Activated CD8-positive, alpha-beta memory T cell treated with anti-CD3 and anti-CD28 coated beads, Interleukin-2, amount 50 U/mL, for 4 hours (primary cell): ENCODE results near the gene UNC13C.
"Not testable (repeated sequence)": the region's sequence is repeated elsewhere in the genome, so short reads cannot be mapped to it uniquely, and the experiment has no call there.

Experiments
- DNase-seq: peaks from one replicate; pipeline ENCODE4 v3.0.0-alpha.2; 2020

Gene UNC13C

DNA sequence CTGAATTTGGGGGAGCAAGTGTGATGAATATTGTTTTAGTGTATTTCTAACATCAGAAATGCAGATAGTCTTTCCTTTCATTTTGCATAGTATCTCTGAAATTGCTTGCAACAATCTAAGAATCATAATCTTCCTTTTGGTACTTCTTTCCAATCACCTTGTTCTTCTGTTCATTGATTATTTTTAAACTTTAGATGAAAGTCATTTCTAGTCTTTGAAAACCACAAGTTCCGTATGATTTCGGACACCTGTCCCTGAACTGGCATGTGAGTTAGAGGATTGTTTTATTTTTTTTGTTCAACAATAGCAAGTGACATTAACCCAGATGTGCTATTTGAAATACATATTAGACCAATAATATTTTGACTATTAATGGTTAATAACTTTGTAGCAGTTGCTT, 329.7 kb downstream of the UNC13C start:
- no peak for DNase-seq

DNA sequence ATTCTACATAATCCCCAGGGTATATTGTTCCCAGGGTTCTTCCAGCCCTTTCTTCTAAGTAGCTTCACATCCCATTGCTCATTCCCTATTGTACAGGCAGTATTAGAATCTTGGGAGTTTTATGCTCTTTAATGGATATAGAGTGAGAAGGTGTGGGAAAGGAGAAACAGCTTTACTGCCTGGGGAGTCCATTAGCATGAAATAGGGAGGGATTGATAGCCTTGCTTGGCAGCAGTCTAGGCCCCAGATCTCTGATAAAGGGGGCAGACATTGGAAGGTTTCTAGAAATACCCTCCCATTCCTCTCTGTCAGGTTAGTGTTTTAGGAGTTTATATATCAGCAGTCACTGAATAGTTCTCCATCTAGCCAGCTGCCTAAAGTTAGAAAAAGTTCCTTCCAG, 334.3 kb downstream of the UNC13C start:
- no peak for DNase-seq

DNA sequence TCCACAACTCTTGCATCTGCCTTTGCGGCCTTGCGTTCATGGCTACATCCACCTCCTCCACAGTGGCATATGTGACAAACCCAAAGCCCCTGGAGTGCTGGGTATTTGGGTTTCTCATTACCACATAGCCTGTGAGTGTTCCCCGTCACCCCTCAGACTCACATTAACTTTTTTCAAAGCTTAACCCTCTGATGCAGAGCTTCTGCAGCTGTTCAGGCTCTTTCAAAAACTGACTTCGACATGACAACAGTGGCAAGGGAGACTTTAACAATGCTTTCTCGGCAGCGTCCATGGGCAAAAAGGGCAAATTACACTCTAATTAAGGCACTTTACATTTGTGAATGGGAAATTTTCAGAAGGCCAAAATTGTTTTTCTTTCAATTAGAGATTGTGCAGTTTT, 343.2 kb downstream of the UNC13C start:
- DNase-seq, result no peak

- DNase-seq, result no peak
Measured at GRCh38 chr15:54322341-54322740, 344.1 kb downstream of the UNC13C start.

GRCh38 chr15:54345301-54345700, 367.1 kb downstream of the UNC13C start:
- no peak for DNase-seq

- no peak for DNase-seq
Measured at GRCh38 chr15:54345827-54346226, 367.6 kb downstream of the UNC13C start.

GRCh38 chr15:54347082-54347827, 369.0 kb downstream of the UNC13C start:
- no peak for DNase-seq

- DNase-seq, result no peak
Measured at GRCh38 chr15:54353726-54354125, 375.5 kb downstream of the UNC13C start.

- DNase-seq, result no peak
Measured at GRCh38 chr15:54354341-54354740, 376.1 kb downstream of the UNC13C start.

DNA sequence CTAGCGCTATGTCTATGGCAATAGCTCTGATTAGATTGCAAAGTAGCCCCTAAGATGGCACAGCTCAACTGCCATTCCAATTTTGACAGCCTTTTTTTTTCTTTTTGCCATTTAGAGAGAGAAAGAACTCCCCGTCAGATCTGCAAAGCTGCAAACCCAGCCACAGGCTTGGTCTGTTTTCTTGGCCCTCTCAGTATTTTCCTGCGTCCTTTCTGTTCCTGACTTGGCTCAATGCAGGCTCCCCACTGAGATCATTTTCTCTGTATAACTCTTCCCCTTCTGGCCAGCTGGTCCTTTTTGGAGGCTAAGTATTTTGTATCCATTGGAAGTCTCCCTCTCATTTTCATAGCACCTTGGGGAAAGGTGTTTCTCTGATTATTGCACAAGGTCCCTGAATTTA, 386.7 kb downstream of the UNC13C start:
- no peak for DNase-seq

GRCh38 chr15:54373332-54373731, 395.1 kb downstream of the UNC13C start:
- no peak for DNase-seq

DNA sequence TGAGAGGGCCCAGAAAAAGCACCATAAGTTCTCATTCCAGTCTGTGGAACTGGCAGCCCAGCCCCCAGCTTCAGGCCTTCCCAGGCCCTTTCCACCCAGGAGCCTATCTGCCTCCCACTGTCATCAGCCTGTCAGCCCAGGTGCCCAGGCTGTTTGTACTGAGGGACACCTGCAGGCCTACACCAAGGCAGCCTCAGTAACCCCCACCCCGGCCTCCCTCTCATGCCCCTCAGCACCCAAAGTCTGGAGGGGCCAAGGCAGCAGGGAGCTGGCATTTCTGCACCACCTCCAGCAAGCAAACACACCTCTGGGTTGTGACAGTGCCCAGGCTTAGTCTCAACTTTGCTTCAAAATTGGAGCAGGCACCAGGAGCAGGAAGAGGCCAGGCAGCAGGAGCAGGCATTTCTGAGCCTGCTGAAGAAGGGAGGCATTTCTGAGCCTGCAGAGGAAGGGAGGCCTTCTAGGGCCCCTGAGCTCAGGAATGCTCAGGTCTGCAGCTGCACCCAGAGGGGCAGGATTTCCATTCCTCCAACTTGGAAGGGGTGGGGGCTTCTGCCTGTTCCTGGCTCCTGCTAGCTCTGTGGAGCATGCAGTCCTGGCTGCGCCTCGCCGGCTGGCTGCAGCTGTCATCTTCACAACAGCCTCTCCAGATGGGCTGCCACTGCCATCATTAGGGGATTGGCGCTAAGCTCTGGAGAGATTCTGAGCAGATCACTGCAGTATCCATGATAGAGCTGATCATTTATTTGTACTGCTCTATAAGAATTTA, 396.1 kb downstream of the UNC13C start:
- no peak for DNase-seq

DNA sequence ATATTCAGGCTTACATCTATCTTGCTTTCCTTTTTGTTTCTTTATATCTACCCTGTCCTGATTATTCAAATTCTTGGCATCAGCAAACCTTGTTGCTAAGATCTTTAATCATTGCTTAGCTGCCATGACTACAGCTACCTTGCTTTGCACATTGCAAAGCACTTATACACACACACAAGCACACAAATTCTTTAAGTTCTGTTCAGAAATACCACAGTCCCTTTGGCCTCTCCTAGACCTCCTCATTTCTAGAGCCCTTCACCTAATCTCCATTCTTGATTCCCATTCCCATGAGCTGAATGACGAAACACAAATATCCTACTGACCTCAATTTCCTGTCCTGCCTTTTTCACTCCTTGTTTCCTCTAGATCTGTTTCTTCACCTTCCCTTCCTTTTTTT, 409.6 kb downstream of the UNC13C start:
- no peak for DNase-seq

DNA sequence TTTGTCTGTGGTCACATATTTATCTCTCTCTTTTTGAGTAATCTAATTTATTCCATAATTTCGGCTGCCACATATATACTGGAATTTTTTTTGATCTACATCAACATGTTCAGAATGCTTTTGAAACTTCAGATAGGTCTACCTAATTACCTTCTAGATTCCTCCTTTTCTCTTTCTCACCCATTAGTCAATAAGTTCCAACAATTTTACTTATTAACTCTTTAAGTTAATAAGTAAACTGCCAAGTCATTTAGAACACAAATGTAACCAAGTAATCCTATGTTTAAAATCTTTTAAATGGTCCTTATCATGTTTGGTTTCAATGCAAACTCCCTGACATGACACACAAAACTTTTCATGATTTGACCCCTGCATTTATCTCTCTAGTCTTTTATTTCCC, 410.5 kb downstream of the UNC13C start:
- DNase-seq, result no peak

GRCh38 chr15:54410481-54410880, 432.2 kb downstream of the UNC13C start:
- no peak for DNase-seq

DNA sequence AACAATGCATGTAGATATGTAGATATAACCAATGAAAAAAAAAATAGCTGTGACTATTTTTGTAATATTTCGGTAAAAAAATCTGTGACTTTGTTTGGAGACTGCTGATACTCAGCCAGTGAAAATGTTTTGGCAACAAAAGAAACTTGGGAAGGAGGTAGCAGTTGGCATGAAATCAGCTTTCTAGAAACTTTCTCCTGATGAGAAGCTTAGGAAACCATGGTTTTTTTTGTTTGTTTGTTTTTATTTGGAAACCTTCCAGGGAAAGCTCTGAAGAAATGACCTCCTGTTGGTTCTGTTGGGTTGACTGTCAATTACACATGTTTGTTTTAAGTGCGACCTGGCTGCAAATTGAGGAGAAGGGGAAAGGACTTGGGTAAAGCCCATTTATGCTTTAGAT, 445.9 kb downstream of the UNC13C start:
- DNase-seq, result no peak

DNA sequence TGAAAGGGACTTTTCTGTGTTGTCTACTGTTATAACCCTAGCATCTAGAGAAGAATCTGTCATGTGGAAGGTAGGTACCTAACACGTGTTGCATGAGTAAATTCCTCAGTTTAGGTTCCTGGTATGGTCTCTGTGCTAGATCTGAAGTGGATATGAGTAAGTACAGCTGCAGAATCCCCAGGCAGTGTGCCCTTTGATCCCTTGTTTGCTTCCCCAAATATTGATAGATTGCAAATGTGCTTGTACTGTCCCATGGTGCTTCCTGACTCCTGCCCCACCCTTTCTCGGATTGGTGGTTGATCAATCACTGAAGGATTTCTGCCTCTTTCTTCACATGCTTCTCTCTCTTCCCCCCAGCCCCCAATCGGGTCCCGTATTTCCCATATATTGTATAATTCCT, 450.4 kb downstream of the UNC13C start:
- no peak for DNase-seq

GRCh38 chr15:54450288-54450687, 472.0 kb downstream of the UNC13C start:
- not testable (repeated sequence) for DNase-seq

DNA sequence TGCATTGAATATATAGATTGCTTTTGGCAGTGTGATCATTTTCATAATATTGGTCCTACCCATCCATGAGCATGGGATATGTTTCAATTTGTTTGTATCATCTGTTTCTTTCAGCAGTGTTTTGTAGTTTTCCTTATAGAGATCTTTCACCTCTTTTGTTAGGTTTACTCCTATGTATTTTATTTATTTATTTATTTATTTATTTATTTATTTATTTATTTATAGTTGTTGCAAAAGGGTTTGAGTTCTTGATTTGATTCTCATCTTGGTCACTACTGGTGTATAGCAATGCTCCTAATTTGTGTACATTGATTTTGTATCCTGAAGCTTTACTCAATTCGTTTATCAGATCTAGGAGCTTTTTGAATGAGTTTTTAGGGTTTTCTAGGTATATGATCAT, 478.2 kb downstream of the UNC13C start:
- no peak for DNase-seq

DNA sequence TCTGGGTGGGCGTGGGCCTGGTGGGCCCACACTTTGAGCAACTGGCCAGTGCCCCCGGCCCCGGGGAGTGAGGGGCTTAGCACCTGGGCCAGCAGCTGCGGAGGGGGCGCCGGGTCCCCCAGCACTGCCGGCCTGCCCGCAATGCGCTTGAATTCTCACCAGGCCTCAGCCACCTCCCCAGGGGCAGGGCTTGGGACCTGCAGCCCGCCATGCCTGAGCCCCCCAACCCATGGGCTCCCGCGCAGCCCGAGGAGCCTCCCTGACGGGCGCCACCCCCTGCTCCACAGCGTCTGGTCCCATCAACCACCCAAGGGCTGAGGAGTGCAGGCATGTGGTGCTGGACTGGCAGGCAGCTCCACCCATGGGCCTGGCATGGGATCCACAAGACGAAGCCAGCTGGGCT, 484.3 kb downstream of the UNC13C start:
- no peak for DNase-seq

DNA sequence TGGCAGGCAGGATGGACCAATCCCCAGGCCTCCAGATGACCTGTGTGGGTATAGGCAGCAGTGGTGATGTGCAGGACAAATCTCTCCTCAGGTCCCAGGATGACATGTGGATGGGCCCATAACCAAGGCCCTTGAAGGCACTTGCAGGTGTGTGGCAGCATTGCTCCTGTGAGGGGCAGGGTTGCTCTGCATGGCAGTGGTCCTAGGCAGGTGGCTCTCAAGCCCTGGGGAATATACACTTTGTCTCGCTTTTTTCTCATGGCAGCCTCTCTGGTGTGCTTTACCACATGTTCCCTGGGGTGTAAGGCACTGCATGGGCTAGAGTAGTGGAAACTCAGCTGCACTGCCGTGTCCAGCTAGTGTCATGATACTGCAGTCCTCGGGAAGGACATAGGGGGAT, 503.6 kb downstream of the UNC13C start:
- no peak for DNase-seq

GRCh38 chr15:54482251-54482650, 504.0 kb downstream of the UNC13C start:
- no peak for DNase-seq

GRCh38 chr15:54500330-54500729, 522.1 kb downstream of the UNC13C start:
- DNase-seq, result no peak

GRCh38 chr15:54502416-54503075, 524.3 kb downstream of the UNC13C start:
- DNase-seq, result no peak
